ENCODE data around the gene CALM3.
A peak's percentile ranks its signal among the peaks of the same experiment; 100 is the strongest.

CALM3 gene

GRCh38 chr19:46629546-46630025, 28.5 kb downstream of the CALM3 start:
- TF ChIP-seq GATA1 (IDR thresholded peaks at IDR 0.05; ENCODE audit: low read depth, low read length) (no peak), POLR2A (IDR thresholded peaks at IDR 0.05; ENCODE audit: low read length) (no peak)
- DNase-seq, result peak; percentile 54 to 76

- no peak for TF ChIP-seq GATA1 (IDR thresholded peaks at IDR 0.05; ENCODE audit: low read depth, low read length)
- no peak for TF ChIP-seq POLR2A (IDR thresholded peaks at IDR 0.05; ENCODE audit: low read length)
- no peak for DNase-seq
Measured at GRCh38 chr19:46630586-46631205, 29.6 kb downstream of the CALM3 start.

GRCh38 chr19:46631481-46631880, 30.4 kb downstream of the CALM3 start:
- no peak for DNase-seq
- TF ChIP-seq GATA1 (IDR thresholded peaks at IDR 0.05; ENCODE audit: low read depth, low read length) (no peak), POLR2A (IDR thresholded peaks at IDR 0.05; ENCODE audit: low read length) (no peak)

- DNase-seq, result no peak
- TF ChIP-seq POLR2A (IDR thresholded peaks at IDR 0.05; ENCODE audit: low read length), result no peak
- no peak for TF ChIP-seq GATA1 (IDR thresholded peaks at IDR 0.05; ENCODE audit: low read depth, low read length)
Measured at GRCh38 chr19:46633130-46633529, 32.0 kb downstream of the CALM3 start.

GRCh38 chr19:46634045-46634655, 33.0 kb downstream of the CALM3 start:
- DNase-seq, result peak; percentile 89 to 93
- TF ChIP-seq GATA1 (IDR thresholded peaks at IDR 0.05; ENCODE audit: low read depth, low read length) (no peak), POLR2A (IDR thresholded peaks at IDR 0.05; ENCODE audit: low read length) (no peak)

- DNase-seq, result no peak
- TF ChIP-seq POLR2A (IDR thresholded peaks at IDR 0.05; ENCODE audit: low read length), result no peak
- TF ChIP-seq GATA1 (IDR thresholded peaks at IDR 0.05; ENCODE audit: low read depth, low read length), result no peak
Measured at GRCh38 chr19:46634656-46635218, 33.6 kb downstream of the CALM3 start.

- TF ChIP-seq GATA1 (IDR thresholded peaks at IDR 0.05; ENCODE audit: low read depth, low read length) (no peak), POLR2A (IDR thresholded peaks at IDR 0.05; ENCODE audit: low read length) (no peak)
- peak; percentile 45 to 56 for DNase-seq
Measured at GRCh38 chr19:46635920-46636761, 35.0 kb downstream of the CALM3 start, which contains the start of gene GNG8. TSS of gene GNG8 (minus strand) at chr19:46636202. CDS start at chr19:46634682, 1,520 bp downstream.

- DNase-seq, result peak in 1 of 2 experiments; percentile 18
- TF ChIP-seq GATA1 (IDR thresholded peaks at IDR 0.05; ENCODE audit: low read depth, low read length) (no peak), POLR2A (IDR thresholded peaks at IDR 0.05; ENCODE audit: low read length) (no peak)
Measured at GRCh38 chr19:46637224-46637623, 36.1 kb downstream of the CALM3 start.

- TF ChIP-seq GATA1 (IDR thresholded peaks at IDR 0.05; ENCODE audit: low read depth, low read length), result no peak
- no peak for DNase-seq
Measured at GRCh38 chr19:46639358-46640182, 38.4 kb downstream of the CALM3 start.

GRCh38 chr19:46640656-46641055, 39.5 kb downstream of the CALM3 start:
- DNase-seq, result no peak
- no peak for TF ChIP-seq GATA1 (IDR thresholded peaks at IDR 0.05; ENCODE audit: low read depth, low read length)
- no peak for TF ChIP-seq POLR2A (IDR thresholded peaks at IDR 0.05; ENCODE audit: low read length)

- no peak for DNase-seq
- TF ChIP-seq POLR2A (IDR thresholded peaks at IDR 0.05; ENCODE audit: low read length), result no peak
- no peak for TF ChIP-seq GATA1 (IDR thresholded peaks at IDR 0.05; ENCODE audit: low read depth, low read length)
Measured at GRCh38 chr19:46644720-46645119, 43.6 kb downstream of the CALM3 start.

GRCh38 chr19:46646402-46646801, 45.3 kb downstream of the CALM3 start:
- no peak for DNase-seq
- TF ChIP-seq POLR2A (IDR thresholded peaks at IDR 0.05; ENCODE audit: low read length) (no peak), GATA1 (IDR thresholded peaks at IDR 0.05; ENCODE audit: low read depth, low read length) (no peak)

All from erythroblast (primary cell).